ENCODE results near the gene MIEF2.

DNA sequence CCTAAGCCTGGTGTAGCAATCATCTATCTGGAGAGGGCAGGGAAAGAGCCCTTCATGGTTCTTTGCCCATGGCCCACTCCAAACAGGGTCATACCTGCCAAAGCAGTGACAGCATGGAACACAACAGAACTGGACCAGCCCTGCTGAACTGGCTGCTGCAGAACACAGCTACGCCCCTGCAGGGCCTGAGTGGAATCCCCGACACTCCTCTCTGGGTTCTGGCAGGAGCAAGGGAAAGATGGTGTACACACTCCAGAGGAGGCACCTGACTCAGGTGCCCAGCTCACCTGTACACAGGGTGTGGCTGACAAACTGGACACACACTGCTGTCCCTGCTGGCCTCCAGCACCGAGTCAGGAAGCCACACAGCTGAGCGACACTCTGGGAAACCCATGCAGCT lies 19.8 kb downstream of the MIEF2 start:
- TF ChIP-seq, protein P1, sequence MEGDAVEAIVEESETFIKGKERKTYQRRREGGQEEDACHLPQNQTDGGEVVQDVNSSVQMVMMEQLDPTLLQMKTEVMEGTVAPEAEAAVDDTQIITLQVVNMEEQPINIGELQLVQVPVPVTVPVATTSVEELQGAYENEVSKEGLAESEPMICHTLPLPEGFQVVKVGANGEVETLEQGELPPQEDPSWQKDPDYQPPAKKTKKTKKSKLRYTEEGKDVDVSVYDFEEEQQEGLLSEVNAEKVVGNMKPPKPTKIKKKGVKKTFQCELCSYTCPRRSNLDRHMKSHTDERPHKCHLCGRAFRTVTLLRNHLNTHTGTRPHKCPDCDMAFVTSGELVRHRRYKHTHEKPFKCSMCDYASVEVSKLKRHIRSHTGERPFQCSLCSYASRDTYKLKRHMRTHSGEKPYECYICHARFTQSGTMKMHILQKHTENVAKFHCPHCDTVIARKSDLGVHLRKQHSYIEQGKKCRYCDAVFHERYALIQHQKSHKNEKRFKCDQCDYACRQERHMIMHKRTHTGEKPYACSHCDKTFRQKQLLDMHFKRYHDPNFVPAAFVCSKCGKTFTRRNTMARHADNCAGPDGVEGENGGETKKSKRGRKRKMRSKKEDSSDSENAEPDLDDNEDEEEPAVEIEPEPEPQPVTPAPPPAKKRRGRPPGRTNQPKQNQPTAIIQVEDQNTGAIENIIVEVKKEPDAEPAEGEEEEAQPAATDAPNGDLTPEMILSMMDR (IDR thresholded peaks at IDR 0.05), result no peak
- TF ChIP-seq POLR2A (IDR thresholded peaks at IDR 0.05), result no peak
